WTC11 (cell line): ENCODE results near the gene KCNJ11. TPM values are rescaled to one million over a fixed set of nuclear protein-coding genes. Genes with fewer than 3 reads are reported as not detected.

Source experiments
- ATAC-seq: fragments of 200-7000 bp; cut with Tn5 transposase; 2 replicates; pipeline ENCODE4 v1.10.0; 2021; ENCODE audit warnings: mild to moderate bottlenecking, moderate library complexity
- CTCF ChIA-PET: fragments of 300-600 bp; sonication (Branson Sonifier 250); formaldehyde crosslinking; loops from one replicate; lab custom pipeline; 2021; ENCODE audit warnings: antibody characterized with exemption; lab: Charles Lee
- POLR2A ChIA-PET: fragments of 350-600 bp; sonication (Branson Sonifier 250); formaldehyde crosslinking; loops from one replicate; lab custom pipeline; 2021; ENCODE audit warnings: antibody characterized with exemption; lab: Charles Lee
- DNase-seq: peaks from one replicate; pipeline ENCODE4 v3.0.0; 2021; ENCODE audit warnings: low spot score
- H3K27ac Mint-ChIP-seq: 2 replicates; pipeline ENCODE4 v1.8.0; 2021; ENCODE audit warnings: mixed read lengths
- H3K27me3 Mint-ChIP-seq: 2 replicates; pipeline ENCODE4 v1.8.0; 2021; ENCODE audit warnings: low read depth, mild to moderate bottlenecking, moderate library complexity, mixed read lengths
- H3K36me3 Mint-ChIP-seq: 2 replicates; pipeline ENCODE4 v1.8.0; 2021; ENCODE audit warnings: mixed read lengths
- H3K4me1 Mint-ChIP-seq: 2 replicates; pipeline ENCODE4 v1.8.0; 2022; ENCODE audit warnings: mixed read lengths
- H3K4me3 Mint-ChIP-seq: 2 replicates; pipeline ENCODE4 v1.8.0; 2021; ENCODE audit warnings: mild to moderate bottlenecking, moderate library complexity, mixed read lengths
- H3K9me3 Mint-ChIP-seq: 2 replicates; pipeline ENCODE4 v1.8.0; 2021; ENCODE audit warnings: mixed read lengths
- CREB1 ChIP-seq: sonication (generic); formaldehyde crosslinking; IDR thresholded peaks from 2 replicates; pipeline ENCODE4 v1.8.0; 2023; ENCODE audit warnings: mild to moderate bottlenecking, missing genetic modification reagents
- CREM ChIP-seq: sonication (generic); formaldehyde crosslinking; IDR thresholded peaks from 2 replicates; pipeline ENCODE4 v1.8.1; 2022; ENCODE audit warnings: mild to moderate bottlenecking, missing genetic modification reagents, moderate library complexity
- FOXJ3 ChIP-seq: sonication (generic); formaldehyde crosslinking; IDR thresholded peaks from 2 replicates; pipeline ENCODE4 v1.9.0; 2021; ENCODE audit warnings: missing genetic modification reagents, mild to moderate bottlenecking, borderline replicate concordance
- FOXP1 ChIP-seq: sonication (generic); formaldehyde crosslinking; IDR thresholded peaks from 2 replicates; pipeline ENCODE4 v1.8.0; 2022; ENCODE audit warnings: missing genetic modification reagents, mild to moderate bottlenecking, moderate library complexity, borderline replicate concordance
- GABPB1 ChIP-seq: sonication (generic); formaldehyde crosslinking; IDR thresholded peaks from 2 replicates; pipeline ENCODE4 v1.8.1; 2023; ENCODE audit warnings: mild to moderate bottlenecking, missing genetic modification reagents
- NFATC4 ChIP-seq: fragments of 250-450 bp; sonication (Bioruptor Pico); IDR thresholded peaks from 2 replicates; pipeline ENCODE4 v1.9.0; 2021; ENCODE audit warnings: mild to moderate bottlenecking
- NR2C2 ChIP-seq: sonication (generic); formaldehyde crosslinking; IDR thresholded peaks from 2 replicates; pipeline ENCODE4 v1.8.0; 2022; ENCODE audit warnings: mild to moderate bottlenecking, missing genetic modification reagents
- PRRX2 ChIP-seq: fragments of 250-450 bp; sonication (Bioruptor Pico); IDR thresholded peaks from 2 replicates; pipeline ENCODE4 v1.8.0; 2021; ENCODE audit warnings: mild to moderate bottlenecking
- SOX15 ChIP-seq: fragments of 250-450 bp; sonication (Bioruptor Pico); IDR thresholded peaks from 2 replicates; pipeline ENCODE4 v1.9.0; 2021; ENCODE audit warnings: mild to moderate bottlenecking
- SP1 ChIP-seq: sonication (generic); formaldehyde crosslinking; conservative IDR thresholded peaks from 2 replicates; pipeline ENCODE4 v1.8.1; 2022; ENCODE audit warnings: missing genetic modification reagents
- TCF7 ChIP-seq: sonication (generic); formaldehyde crosslinking; IDR thresholded peaks from 2 replicates; pipeline ENCODE4 v1.8.0; 2022; ENCODE audit warnings: mild to moderate bottlenecking, low read depth, missing genetic modification reagents, moderate library complexity
- TP53 ChIP-seq: sonication (generic); formaldehyde crosslinking; IDR thresholded peaks from 2 replicates; pipeline ENCODE4 v1.8.1; 2023; ENCODE audit warnings: mild to moderate bottlenecking, missing genetic modification reagents
- USF2 ChIP-seq: sonication (generic); formaldehyde crosslinking; IDR thresholded peaks from 2 replicates; pipeline ENCODE4 v1.8.1; 2023; ENCODE audit warnings: mild to moderate bottlenecking, missing genetic modification reagents, moderate library complexity
- ZNF416 ChIP-seq: fragments of 250-450 bp; sonication (Bioruptor Pico); IDR thresholded peaks from 2 replicates; pipeline ENCODE4 v1.9.0; 2021; ENCODE audit warnings: mild to moderate bottlenecking, inconsistent platforms
- ZNF423 ChIP-seq: fragments of 250-450 bp; sonication (Bioruptor Pico); IDR thresholded peaks from 2 replicates; pipeline ENCODE4 v2.1.2; 2022; ENCODE audit warnings: mild to moderate bottlenecking, moderate library complexity
- ZNF512 ChIP-seq: sonication (generic); formaldehyde crosslinking; IDR thresholded peaks from 2 replicates; pipeline ENCODE4 v1.8.1; 2022; ENCODE audit warnings: missing genetic modification reagents, borderline replicate concordance
- total RNA-seq: library from RNA; stranded (reverse); gene quantifications from 3 replicates; pipeline ENCODE4 v1.2.3, GENCODE V29; 2021
- TF ChIP-seq, protein P1 (sequence below): sonication (generic); formaldehyde crosslinking; IDR thresholded peaks from 2 replicates; pipeline ENCODE4 v1.8.1; 2023; ENCODE audit warnings: mild to moderate bottlenecking, missing genetic modification reagents
- TF ChIP-seq, protein P2 (sequence below): fragments of 200-600 bp; IDR thresholded peaks from 2 replicates; pipeline ENCODE4 v1.8.0; 2022; ENCODE audit warnings: antibody characterized with exemption
- TF ChIP-seq, protein P3 (sequence below): fragments of 250-450 bp; sonication (Bioruptor Pico); IDR thresholded peaks from 2 replicates; pipeline ENCODE4 v2.1.2; 2022; ENCODE audit warnings: mild to moderate bottlenecking, moderate library complexity

The KCNJ11 gene
- total RNA-seq, 1 experiment from 2014 or later = 8.2 TPM

- Mint-ChIP-seq H3K4me1 (peaks cover under 1% of the 10 kb centered on the region; the same call in 1 of the 2 replicates), H3K9me3 (no peaks in the 10 kb centered on the region), H3K27me3 (no peaks in the 10 kb centered on the region; the same call in 1 of the 2 replicates), H3K36me3 (no peaks in the 10 kb centered on the region), H3K27ac (no peak overlapping the region), H3K4me3 (no peak overlapping the region)
- TF ChIP-seq NFATC4 (no peak), USF2 (peak; percentile 60)
- ATAC-seq = no peak
- ChIA-PET POLR2A (no interaction called here), CTCF (interaction anchor here (1.1 kb wide), 1 partner anchor 13 kb away, joined by 5 read pairs; no protein-coding TSS in a partner anchor)
- DNase-seq = no peak
Observed at GRCh38 chr11:17407575-17407974, 19.1 kb upstream of the KCNJ11 start.

DNA sequence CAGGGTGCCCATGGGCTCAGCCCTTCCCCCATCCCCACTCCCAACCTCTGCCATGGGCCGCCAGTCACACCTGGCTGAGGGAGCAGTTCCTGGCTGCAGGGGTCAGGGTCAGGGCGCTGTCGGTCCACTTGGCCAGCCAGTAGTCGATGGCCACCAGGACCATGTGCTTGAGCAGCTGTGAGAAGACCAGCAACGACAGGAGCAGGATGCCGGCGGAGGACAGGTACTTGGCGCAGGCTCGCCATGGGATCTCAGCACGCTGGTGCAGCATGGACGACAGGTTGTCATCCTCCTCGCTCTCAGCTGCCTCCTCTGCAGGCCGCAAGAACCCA is 18.3 kb upstream of the KCNJ11 start:
- ATAC-seq (no peak), DNase-seq (no peak)
- no peaks in the 10 kb centered on the region for H3K4me1 Mint-ChIP-seq
- CTCF ChIA-PET = interaction anchor here (1.2 to 2.0 kb wide), 3 partner anchors 18 to 66 kb away, joined by 4 to 13 read pairs (median 5); partner anchors contain the start of gene KCNJ11
- POLR2A ChIA-PET = no interaction called here
- no peak overlapping the region for H3K4me3 Mint-ChIP-seq
- no peak for TF ChIP-seq ZNF512 (CRISPR knock-in tag)
- no peak for TF ChIP-seq CREM (CRISPR knock-in tag)
- no peak for TF ChIP-seq FOXJ3 (CRISPR knock-in tag)
- no peak for TF ChIP-seq TCF7 (CRISPR knock-in tag)
- no peak for TF ChIP-seq FOXP1 (CRISPR knock-in tag)
- TF ChIP-seq ZNF423 (CRISPR knock-in tag) = no peak
- TF ChIP-seq PRRX2 (CRISPR knock-in tag) = no peak
- TF ChIP-seq SP1 (CRISPR knock-in tag) = no peak
- TF ChIP-seq, protein P1, sequence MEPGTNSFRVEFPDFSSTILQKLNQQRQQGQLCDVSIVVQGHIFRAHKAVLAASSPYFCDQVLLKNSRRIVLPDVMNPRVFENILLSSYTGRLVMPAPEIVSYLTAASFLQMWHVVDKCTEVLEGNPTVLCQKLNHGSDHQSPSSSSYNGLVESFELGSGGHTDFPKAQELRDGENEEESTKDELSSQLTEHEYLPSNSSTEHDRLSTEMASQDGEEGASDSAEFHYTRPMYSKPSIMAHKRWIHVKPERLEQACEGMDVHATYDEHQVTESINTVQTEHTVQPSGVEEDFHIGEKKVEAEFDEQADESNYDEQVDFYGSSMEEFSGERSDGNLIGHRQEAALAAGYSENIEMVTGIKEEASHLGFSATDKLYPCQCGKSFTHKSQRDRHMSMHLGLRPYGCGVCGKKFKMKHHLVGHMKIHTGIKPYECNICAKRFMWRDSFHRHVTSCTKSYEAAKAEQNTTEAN (CRISPR knock-in tag) = no peak
- no peak for TF ChIP-seq CREB1 (CRISPR knock-in tag)
- no peak for TF ChIP-seq TP53 (CRISPR knock-in tag)
- no peak for TF ChIP-seq GABPB1 (CRISPR knock-in tag)
- no peak for TF ChIP-seq NR2C2 (CRISPR knock-in tag)
- TF ChIP-seq, protein P2, sequence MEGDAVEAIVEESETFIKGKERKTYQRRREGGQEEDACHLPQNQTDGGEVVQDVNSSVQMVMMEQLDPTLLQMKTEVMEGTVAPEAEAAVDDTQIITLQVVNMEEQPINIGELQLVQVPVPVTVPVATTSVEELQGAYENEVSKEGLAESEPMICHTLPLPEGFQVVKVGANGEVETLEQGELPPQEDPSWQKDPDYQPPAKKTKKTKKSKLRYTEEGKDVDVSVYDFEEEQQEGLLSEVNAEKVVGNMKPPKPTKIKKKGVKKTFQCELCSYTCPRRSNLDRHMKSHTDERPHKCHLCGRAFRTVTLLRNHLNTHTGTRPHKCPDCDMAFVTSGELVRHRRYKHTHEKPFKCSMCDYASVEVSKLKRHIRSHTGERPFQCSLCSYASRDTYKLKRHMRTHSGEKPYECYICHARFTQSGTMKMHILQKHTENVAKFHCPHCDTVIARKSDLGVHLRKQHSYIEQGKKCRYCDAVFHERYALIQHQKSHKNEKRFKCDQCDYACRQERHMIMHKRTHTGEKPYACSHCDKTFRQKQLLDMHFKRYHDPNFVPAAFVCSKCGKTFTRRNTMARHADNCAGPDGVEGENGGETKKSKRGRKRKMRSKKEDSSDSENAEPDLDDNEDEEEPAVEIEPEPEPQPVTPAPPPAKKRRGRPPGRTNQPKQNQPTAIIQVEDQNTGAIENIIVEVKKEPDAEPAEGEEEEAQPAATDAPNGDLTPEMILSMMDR = no peak
- no peak for TF ChIP-seq SOX15 (CRISPR knock-in tag)
- no peak for TF ChIP-seq ZNF416
- TF ChIP-seq, protein P3, sequence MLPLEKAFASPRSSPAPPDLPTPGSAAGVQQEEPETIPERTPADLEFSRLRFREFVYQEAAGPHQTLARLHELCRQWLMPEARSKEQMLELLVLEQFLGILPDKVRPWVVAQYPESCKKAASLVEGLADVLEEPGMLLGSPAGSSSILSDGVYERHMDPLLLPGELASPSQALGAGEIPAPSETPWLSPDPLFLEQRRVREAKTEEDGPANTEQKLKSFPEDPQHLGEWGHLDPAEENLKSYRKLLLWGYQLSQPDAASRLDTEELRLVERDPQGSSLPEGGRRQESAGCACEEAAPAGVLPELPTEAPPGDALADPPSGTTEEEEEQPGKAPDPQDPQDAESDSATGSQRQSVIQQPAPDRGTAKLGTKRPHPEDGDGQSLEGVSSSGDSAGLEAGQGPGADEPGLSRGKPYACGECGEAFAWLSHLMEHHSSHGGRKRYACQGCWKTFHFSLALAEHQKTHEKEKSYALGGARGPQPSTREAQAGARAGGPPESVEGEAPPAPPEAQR (CRISPR knock-in tag) = no peak
- H3K36me3 Mint-ChIP-seq = no peaks in the 10 kb centered on the region
- no peaks in the 10 kb centered on the region; the same call in 1 of the 2 replicates for H3K27me3 Mint-ChIP-seq
- no peaks in the 10 kb centered on the region for H3K9me3 Mint-ChIP-seq
- H3K27ac Mint-ChIP-seq = no peak overlapping the region
